CD14-positive monocyte (primary cell): ENCODE results near the gene TSHR. TPM values are rescaled to one million over a fixed set of nuclear protein-coding genes. Genes with fewer than 3 reads are reported as not detected.

ENCODE experiments used
- DNase-seq, 3 donors: peaks; one replicate each; pipeline ENCODE4 v3.0.0-alpha.2; 2011 to 2022
- H2AFZ ChIP-seq: 2 replicates; pipeline ENCODE4 v1.6.0; 2012; ENCODE audit warnings: mild to moderate bottlenecking, low read depth, low read length, inconsistent platforms; ENCODE audit not compliant: insufficient read depth, poor library complexity, severe bottlenecking
- H3K27ac ChIP-seq, 2 donors: 1 replicate in 1 of 2; 2 replicates in 1 of 2; pipeline ENCODE4 v1.5.1; 2012 to 2013; ENCODE audit warnings: low read length in 2 of 2, control low read depth in 1 of 2, inconsistent platforms in 1 of 2, low read depth in 1 of 2, mild to moderate bottlenecking in 1 of 2
- H3K27me3 ChIP-seq, 2 donors: one replicate each; pipeline versions ENCODE4 v1.6.0 to v1.6.1; 2011 to 2013; ENCODE audit warnings: low read length in 2 of 2; ENCODE audit not compliant: control insufficient read depth in 2 of 2, insufficient read depth in 2 of 2
- H3K36me3 ChIP-seq, 2 donors: replicated peaks in 1 of 2; 1 replicate in 1 of 2; 2 replicates in 1 of 2; pipeline versions ENCODE4 v1.5.1 to v1.6.1; 2012 to 2013; ENCODE audit warnings: low read length in 2 of 2, control low read depth in 1 of 2, inconsistent platforms in 1 of 2, mild to moderate bottlenecking in 1 of 2; ENCODE audit not compliant: insufficient read depth in 2 of 2, control insufficient read depth in 1 of 2
- H3K4me1 ChIP-seq, 2 donors: 1 replicate in 1 of 2; 2 replicates in 1 of 2; pipeline versions ENCODE4 v1.5.1 to v1.6.1; 2012 to 2013; ENCODE audit warnings: low read length in 2 of 2, control low read depth in 1 of 2, inconsistent platforms in 1 of 2, mild to moderate bottlenecking in 1 of 2, moderate library complexity in 1 of 2; ENCODE audit not compliant: insufficient read depth in 2 of 2, control insufficient read depth in 1 of 2
- H3K4me2 ChIP-seq: replicated peaks from 2 replicates; pipeline ENCODE3; 2012; ENCODE audit warnings: low read length, moderate library complexity, mild to moderate bottlenecking; ENCODE audit not compliant: poor library complexity, severe bottlenecking; ENCODE audit errors: extremely low read depth
- H3K4me3 ChIP-seq, 3 experiments: fragments of 200-600 bp in 1 of 3; sonication (generic) in 1 of 3; replicated peaks in 1 of 3; 1 replicate in 2 of 3; 2 replicates in 1 of 3; pipeline ENCODE4 v1.5.1; 2011 to 2013; ENCODE audit warnings: low read length in 3 of 3, mild to moderate bottlenecking in 3 of 3, control low read depth in 2 of 3, low read depth in 2 of 3, inconsistent platforms in 1 of 3, moderate library complexity in 1 of 3
- H3K79me2 ChIP-seq: 2 replicates; pipeline ENCODE4 v1.6.0; 2012; ENCODE audit warnings: mild to moderate bottlenecking, control low read depth, inconsistent platforms, low read length, moderate library complexity; ENCODE audit not compliant: insufficient read depth
- H3K9ac ChIP-seq: 2 replicates; pipeline ENCODE4 v1.6.0; 2017; ENCODE audit warnings: low read length, mild to moderate bottlenecking; ENCODE audit not compliant: insufficient read depth, poor library complexity, severe bottlenecking
- H3K9me3 ChIP-seq, 2 donors: replicated peaks in 1 of 2; 1 replicate in 1 of 2; 2 replicates in 1 of 2; pipeline versions ENCODE4 v1.5.1 to v1.6.1; 2012 to 2013; ENCODE audit warnings: low read length in 2 of 2, control low read depth in 1 of 2; ENCODE audit not compliant: control insufficient read depth in 1 of 2, insufficient read depth in 1 of 2
- H4K20me1 ChIP-seq: 2 replicates; pipeline ENCODE4 v1.6.0; 2012; ENCODE audit warnings: mild to moderate bottlenecking, low read length, control low read depth, moderate library complexity; ENCODE audit not compliant: insufficient read depth
- H3K27ac Mint-ChIP-seq, 7 donors: one replicate each; pipeline ENCODE4 v1.8.0; 2020; ENCODE audit warnings: mild to moderate bottlenecking in 7 of 7, mixed read lengths in 7 of 7, moderate library complexity in 6 of 7, inconsistent platforms in 2 of 7
- H3K27me3 Mint-ChIP-seq, 3 donors: one replicate each; pipeline ENCODE4 v1.8.0; 2021 to 2022; ENCODE audit warnings: low read depth in 3 of 3, mild to moderate bottlenecking in 3 of 3, mixed read lengths in 3 of 3, moderate library complexity in 3 of 3, inconsistent platforms in 1 of 3
- H3K36me3 Mint-ChIP-seq, 2 donors: one replicate each; pipeline ENCODE4 v1.8.0; 2020; ENCODE audit warnings: mixed read lengths in 2 of 2, inconsistent platforms in 1 of 2, mild to moderate bottlenecking in 1 of 2
- H3K4me1 Mint-ChIP-seq: one replicate; pipeline ENCODE4 v1.8.0; 2020; ENCODE audit warnings: mild to moderate bottlenecking, mixed read lengths
- H3K4me3 Mint-ChIP-seq, 2 donors: one replicate each; pipeline ENCODE4 v1.8.0; 2020; ENCODE audit warnings: mild to moderate bottlenecking in 2 of 2, mixed read lengths in 2 of 2, moderate library complexity in 1 of 2
- H3K9me3 Mint-ChIP-seq, 7 donors: one replicate each; pipeline ENCODE4 v1.8.0; 2020 to 2022; ENCODE audit warnings: mixed read lengths in 7 of 7, mild to moderate bottlenecking in 6 of 7, moderate library complexity in 6 of 7, inconsistent platforms in 2 of 7
- CTCF ChIP-seq: fragments of 200-600 bp; IDR thresholded peaks from one replicate; pipeline ENCODE4 v1.8.0; 2022; ENCODE audit warnings: antibody characterized with exemption, mild to moderate bottlenecking
- WGBS: methylation state at CpG from one replicate; pipeline ENCODE4 v1.1.5; 2013; ENCODE audit warnings: missing lambda C conversion rate; ENCODE audit not compliant: insufficient coverage; 5-methylcytosine and 5-hydroxymethylcytosine counted together
- intact Hi-C, 2 donors: fragments of 100-400 bp; cut with micrococcal nuclease; formaldehyde crosslinking; loops; one replicate each; pipeline versions ENCODE4 v1.15.0 to v1.15.1; 2023
- polyA plus RNA-seq, 3 donors: library from polyadenylated mRNA; depleted of rRNA in 1 of 3; unstranded in 2 of 3; stranded (reverse) in 1 of 3; fragments of 300-500 nt in 2 of 3; fragments of >200 nt in 1 of 3; fragmentation: Illumina TruSeq in 2 of 3; gene quantifications; 1 replicate in 2 of 3; 2 replicates in 1 of 3; pipeline ENCODE4 v1.2.3, GENCODE V29; 2012 to 2021

The TSHR gene
- polyA plus RNA-seq, 3 donors, result not detected

GRCh38 chr14:80996049-80996901, 40.9 kb downstream of the TSHR start:
- Mint-ChIP-seq H3K36me3 (no peaks in the 10 kb centered on the region), H3K27ac (peak overlapping the region in 4 of 7 donors; percentile 27 to 88 (median 64)), H3K4me1 (peaks cover 15% of the 10 kb centered on the region), H3K27me3 (no peaks in the 10 kb centered on the region), H3K4me3 (peak overlapping the region; percentile 59 to 72), H3K9me3 (no peaks in the 10 kb centered on the region)
- H3K9ac ChIP-seq, result no peak overlapping the region
- no peaks in the 10 kb centered on the region for H3K36me3 ChIP-seq
- H2AFZ ChIP-seq, result peak overlapping the region; percentile 34
- peak overlapping the region; percentile 51 for H3K4me2 ChIP-seq
- H3K27ac ChIP-seq, result no peak overlapping the region
- H3K4me3 ChIP-seq, result peak overlapping the region in 2 of 3 experiments; percentile 12 to 40
- no peaks in the 10 kb centered on the region for H3K79me2 ChIP-seq
- 67% methylated on average over 3 of the region's 13 CpGs for WGBS
- H3K4me1 ChIP-seq, result peaks cover 7 to 10% of the 10 kb centered on the region in 2 donors
- DNase-seq, result peak; percentile 70 to 89 (median 81)
- no peaks in the 10 kb centered on the region for H3K9me3 ChIP-seq
- TF ChIP-seq CTCF, result peak; percentile 80
- H3K27me3 ChIP-seq, result no peaks in the 10 kb centered on the region
- H4K20me1 ChIP-seq, result no peaks in the 10 kb centered on the region
- intact Hi-C loops, result loop anchor here (5.0 kb wide), 1 partner anchor 176 kb away; no protein-coding TSS in a partner anchor

- Histone ChIP-seq H3K27ac (no peak overlapping the region), H3K36me3 (no peaks in the 10 kb centered on the region), H3K4me3 (no peak overlapping the region), H3K79me2 (no peaks in the 10 kb centered on the region), H4K20me1 (no peaks in the 10 kb centered on the region), H3K9me3 (no peaks in the 10 kb centered on the region), H3K27me3 (no peaks in the 10 kb centered on the region), H3K9ac (no peak overlapping the region), H2AFZ (no peak overlapping the region), H3K4me2 (no peak overlapping the region), H3K4me1 (peaks cover 3 to 5% of the 10 kb centered on the region in 2 donors)
- H3K36me3 Mint-ChIP-seq, result no peaks in the 10 kb centered on the region
- H3K9me3 Mint-ChIP-seq, result no peaks in the 10 kb centered on the region
- no peak overlapping the region for H3K4me3 Mint-ChIP-seq
- no peaks in the 10 kb centered on the region for H3K27me3 Mint-ChIP-seq
- no peak for TF ChIP-seq CTCF
- DNase-seq, result no peak
- WGBS, result 100% methylated on average over 3 of the region's 6 CpGs
- no peak overlapping the region for H3K27ac Mint-ChIP-seq
- intact Hi-C loops, result no loop called here
- H3K4me1 Mint-ChIP-seq, result peaks cover 6% of the 10 kb centered on the region
These were observed 46.0 kb downstream of the TSHR start for GRCh38 chr14:81001447-81001846.
